NCI-H187 treated with DMSO at 0.1 percent for 48 hours (cell line): ENCODE data around the gene GRAMD4.
"Not testable (repeated sequence)": the region's sequence is repeated elsewhere in the genome, so short reads cannot be mapped to it uniquely, and the experiment has no call there.

ENCODE experiments used
- DNase-seq: peaks from one replicate; lab custom pipeline; 2025; lab: John Stamatoyannopoulos, UW

GRAMD4 gene

GRCh38 chr22:46637711-46638600, 17.8 kb downstream of the GRAMD4 start:
- no peak for DNase-seq

DNA sequence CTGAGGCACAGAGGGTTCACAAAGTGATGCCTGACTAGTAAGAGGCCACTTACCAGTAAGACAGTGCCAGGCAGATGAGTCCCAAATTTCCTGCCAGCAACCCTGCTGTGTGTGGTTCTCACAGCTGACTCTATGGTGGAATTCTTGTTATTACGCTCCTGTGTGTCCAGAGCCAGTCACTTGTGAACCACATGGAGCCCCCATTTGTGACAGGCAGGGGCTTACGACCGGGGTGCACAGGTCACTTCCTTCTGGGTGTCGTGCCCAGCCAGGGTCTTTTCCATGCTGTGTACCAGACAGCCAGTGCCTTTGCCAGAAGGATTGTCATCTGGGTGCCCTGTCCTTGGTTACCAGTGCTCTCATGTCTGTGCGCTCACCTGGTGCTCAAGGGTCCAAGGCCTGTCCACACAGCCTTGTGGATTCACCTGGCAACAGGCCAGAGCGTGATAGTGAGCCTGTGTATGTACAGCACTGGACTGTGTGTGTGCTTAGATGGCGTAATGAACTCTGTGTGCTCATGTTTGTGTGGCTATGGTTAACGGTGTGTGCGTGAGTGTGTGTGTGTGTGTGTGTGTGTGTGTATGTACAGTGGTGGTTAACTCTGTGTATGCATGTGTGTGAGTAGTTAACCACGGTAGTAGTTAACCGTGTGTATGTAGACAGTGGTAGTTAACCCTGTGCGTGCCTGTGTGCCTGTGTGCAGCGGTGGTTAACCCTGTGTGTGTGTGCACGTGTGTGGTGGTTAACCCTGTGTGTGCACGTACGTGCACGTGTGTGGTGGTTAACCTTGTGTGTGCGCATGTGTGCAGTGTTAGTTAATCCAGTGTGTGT, 18.6 kb downstream of the GRAMD4 start:
- no peak for DNase-seq

- DNase-seq: no peak
These were observed 19.7 kb downstream of the GRAMD4 start for GRCh38 chr22:46639843-46640242.

- DNase-seq: no peak
These were observed 20.3 kb downstream of the GRAMD4 start for GRCh38 chr22:46640293-46641055.

GRCh38 chr22:46641811-46642266, 21.7 kb downstream of the GRAMD4 start:
- no peak for DNase-seq

- not testable (repeated sequence) for DNase-seq
These were observed 22.8 kb downstream of the GRAMD4 start for GRCh38 chr22:46642840-46643480.

DNA sequence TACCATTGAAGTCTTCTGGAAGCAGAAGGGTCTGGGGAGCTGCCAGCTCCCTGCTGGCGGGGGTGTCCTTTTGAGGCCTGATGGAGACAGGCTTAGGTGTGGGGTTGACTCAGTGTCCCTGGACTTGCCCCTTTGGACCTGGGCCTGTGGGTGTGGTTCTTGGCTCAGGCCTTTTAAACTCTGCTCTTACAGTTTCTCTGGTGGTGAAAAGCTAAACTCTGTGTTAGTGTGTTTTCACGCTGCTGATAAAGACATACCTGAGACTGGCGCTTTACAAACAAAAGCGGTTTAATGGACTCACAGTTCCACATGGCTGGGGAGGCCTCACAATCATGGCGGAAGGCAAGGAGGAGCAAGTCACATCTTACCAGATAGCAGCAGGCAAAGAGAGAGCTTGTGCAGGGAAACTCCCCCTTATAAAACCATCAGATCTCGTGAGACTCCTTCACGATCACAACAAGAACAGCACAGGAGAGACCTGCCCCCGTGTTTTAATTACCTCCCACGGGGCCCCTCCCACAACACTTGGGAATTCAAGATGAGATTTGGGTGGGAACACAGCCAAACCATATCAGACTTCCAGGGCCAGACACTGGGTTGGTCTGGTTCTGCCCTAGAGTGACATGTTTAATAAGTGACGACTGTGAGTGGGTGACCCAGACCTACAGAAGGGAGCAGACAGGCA, 26.5 kb downstream of the GRAMD4 start:
- DNase-seq: no peak

DNA sequence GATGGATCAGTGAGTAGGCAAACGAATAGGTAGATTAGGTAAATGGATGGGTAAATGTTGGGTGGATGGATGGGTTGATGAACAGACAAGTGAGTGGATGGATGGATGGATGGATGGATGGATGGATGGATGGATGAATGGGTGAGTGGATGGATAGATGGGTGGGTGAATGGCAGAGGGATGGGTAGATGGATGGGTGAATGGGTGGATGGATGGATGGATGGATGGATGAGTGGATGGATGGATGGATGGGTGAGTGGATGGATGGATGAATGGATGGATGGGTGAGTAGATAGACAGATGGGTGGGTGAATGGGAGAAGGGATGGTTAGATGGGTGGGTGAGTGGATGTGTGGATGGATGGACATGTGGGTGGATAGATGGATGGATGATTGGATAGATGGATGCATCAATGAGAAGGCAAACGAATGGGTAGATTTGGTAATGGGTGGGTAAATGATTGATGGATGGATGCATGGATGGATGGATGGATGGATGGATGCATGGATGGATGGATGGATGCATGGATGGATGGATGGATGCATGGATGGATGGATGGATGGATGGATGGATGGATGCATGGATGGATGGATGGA, 28.1 kb downstream of the GRAMD4 start:
- not testable (repeated sequence) for DNase-seq

GRCh38 chr22:46649141-46650077, 29.2 kb downstream of the GRAMD4 start:
- DNase-seq: no peak

- DNase-seq: no peak
These were observed 30.1 kb downstream of the GRAMD4 start for GRCh38 chr22:46650078-46650810.

- DNase-seq: no peak
These were observed 31.1 kb downstream of the GRAMD4 start for GRCh38 chr22:46651316-46651715.

DNA sequence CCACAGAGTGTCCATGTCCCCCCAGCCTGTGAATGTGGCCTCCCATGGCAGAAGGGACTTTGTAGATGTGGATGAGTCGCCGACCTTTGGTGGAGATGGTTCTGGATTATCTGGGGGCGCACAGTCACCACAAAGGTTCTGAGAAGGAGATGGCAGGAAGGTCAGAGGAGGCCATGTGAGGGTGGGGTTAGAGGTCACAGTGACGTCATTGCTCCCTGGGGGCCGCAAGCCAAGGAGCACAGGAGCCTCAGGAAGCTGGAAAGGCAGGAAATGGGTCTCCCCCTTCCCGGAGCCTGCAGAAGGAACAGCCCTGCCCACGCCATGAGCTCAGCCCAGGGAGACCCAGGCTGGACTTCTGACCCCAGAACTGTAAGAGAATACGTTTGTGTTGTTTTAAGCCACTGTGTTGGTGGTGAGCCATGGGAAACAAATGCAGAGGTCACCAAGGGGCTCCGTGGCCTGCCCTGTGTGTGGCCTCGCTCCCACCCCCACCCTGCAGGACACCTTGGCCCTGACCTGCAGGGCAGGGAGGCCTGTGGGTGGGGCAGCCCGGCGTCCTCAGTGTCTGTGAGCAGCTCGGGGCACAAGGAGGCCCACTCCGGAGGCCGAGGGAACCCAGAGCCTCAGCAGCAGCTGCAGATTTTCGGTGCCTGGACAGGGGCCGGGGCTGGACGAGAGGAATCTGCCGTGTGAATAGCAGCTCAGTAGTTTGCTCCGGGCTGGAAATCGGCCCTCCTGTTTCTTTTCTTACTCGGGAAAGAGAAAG, 32.1 kb downstream of the GRAMD4 start:
- DNase-seq: no peak

DNA sequence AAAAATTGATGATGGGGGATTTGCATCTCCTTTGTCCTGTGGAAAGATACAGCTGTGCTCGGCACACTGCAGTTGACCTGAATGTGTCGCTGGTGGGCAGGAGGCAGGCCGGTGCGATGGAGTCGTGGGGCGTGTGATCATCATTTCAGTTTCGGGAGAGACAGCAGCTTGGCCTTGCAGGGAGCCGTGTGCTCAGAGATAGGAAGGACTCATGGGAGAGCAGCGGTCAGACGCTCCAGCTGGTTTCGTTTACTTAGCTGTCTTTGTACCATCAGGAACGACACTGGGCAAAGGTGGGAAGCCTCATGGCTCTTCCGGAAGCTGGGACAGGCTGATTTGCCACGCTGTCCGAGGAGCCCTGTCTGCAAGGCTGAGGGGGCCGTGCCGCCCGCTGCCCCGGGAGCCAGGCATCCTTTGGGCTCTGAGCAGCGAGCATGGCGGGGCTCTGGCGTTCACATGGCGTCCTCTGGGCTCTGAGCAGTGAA, 32.7 kb downstream of the GRAMD4 start:
- no peak for DNase-seq

DNA sequence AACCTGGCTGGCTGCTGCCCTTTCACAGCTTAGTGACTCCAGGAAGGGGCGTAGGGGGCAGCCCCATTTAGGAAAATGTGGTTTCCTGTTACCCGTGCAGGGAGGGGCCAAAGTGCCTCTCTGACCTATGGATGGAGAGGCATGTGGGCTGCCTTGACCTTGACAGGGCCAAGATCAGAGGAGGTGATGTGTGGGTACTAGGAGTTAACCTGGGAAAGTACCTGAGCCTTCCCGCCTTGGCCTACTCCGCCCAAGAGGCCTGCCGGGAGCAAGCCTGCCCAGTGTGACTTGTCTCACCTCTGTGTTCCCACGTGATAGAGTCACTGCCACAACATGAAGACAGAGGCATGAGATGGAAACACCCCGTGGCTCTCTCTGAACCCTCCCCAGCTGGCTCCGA, 33.4 kb downstream of the GRAMD4 start:
- DNase-seq: no peak

- no peak for DNase-seq
These were observed 34.2 kb downstream of the GRAMD4 start for GRCh38 chr22:46654426-46654825.

DNA sequence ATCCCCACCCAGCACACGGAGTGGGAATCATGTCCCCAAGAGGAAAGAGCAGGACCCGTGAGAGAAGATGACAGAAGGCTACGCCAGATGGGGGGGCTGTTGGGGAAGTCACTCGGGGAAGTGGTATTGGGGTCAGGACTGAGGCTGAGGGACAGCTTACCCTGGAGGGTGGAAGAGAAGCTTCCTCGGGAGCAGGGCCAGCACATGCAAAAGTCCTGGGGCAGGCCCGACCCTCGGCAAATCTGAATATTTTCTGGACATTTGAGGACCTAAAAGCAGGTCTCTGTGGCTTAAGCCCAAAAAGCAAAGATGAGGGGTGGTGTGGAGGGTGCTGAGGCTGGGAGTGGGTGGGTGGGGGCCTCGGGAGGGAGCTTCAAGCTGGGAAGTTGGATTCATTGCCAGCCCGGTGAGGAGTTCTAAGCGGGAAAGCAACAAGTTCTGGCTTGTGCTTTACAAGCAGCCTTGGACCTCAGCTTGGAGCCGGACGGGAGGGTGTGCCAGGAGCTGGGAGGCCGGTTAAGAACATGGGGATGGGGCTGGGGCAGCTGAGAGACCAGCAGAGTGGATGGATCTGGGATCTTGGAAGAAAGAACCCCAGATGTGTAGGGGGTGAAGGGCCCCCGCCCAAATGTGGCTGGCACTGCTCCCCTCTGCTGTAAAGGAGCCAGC, 34.9 kb downstream of the GRAMD4 start:
- no peak for DNase-seq

- DNase-seq: no peak
These were observed 35.8 kb downstream of the GRAMD4 start for GRCh38 chr22:46655861-46656608.
